ENCODE measurements around the gene CCR5AS.
A peak's percentile ranks its signal among the peaks of the same experiment; 100 is the strongest.

Gene CCR5AS

DNA sequence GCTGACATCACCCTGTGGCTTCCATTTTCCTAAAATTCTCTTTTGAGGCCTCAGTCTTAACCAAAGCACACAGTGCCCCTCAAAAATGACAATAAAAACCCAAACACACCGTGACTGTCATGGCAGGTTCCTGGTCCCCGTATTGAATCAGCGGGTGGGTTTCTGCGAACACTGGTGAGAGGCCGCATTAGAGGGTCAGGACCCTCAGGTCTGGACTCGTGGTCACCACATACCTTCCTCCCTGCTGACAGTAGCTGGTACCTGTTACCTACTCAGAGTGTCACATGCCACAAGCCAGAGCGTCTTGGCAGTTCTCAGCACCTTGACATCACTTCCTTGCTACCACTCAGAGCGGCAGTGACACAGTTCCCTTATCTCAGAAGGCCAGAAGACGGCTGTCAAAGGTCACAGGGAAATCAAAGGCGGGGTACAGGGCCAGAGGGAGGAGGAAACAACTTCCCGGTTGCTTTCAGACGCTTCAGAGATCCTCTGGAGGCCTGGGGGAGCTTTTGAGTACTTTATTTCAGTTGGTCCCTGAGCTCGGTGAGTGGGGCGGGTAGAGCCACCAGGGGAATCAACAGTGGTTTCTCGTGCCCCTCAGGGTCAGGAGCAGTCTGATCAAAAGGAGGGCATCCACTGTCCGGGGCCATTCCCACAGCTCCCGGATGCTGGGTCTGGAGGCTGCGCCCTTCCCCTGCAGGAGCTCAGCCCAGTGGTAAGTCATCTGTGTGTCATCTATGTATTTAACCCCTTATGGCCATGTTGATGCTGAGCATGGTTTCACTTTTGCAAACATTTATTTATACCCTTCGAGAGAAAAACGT lies at the start of gene CCR5AS, which contains the start of gene CCRL2:
Gene CCR5AS, minus strand, starts transcription at position 279 of the 824 bp plus-strand sequence.
Gene CCRL2, plus strand, starts transcription at position 472 of the 824 bp plus-strand sequence. CDS start 821 bp downstream, outside the sequence.
- Histone ChIP-seq H3K27me3 (ENCODE audit: control insufficient read depth in 1 of 2, insufficient read depth in 2 of 2, low read length in 2 of 2) (no peaks in the 10 kb centered on the region), H3K9me3 (ENCODE audit: low read length) (no peaks in the 10 kb centered on the region), H3K36me3 (ENCODE audit: insufficient read depth, low read length) (no peaks in the 10 kb centered on the region), H3K4me1 (ENCODE audit: insufficient read depth, low read length) (no peaks in the 10 kb centered on the region), H3K4me3 (ENCODE audit: low read depth in 1 of 2, low read length in 2 of 2) (peak within 1 kb of the TSS in 1 of 2 donors; percentile 27), H3K27ac (ENCODE audit: low read depth, low read length) (peak within 1 kb of the TSS; percentile 52), H3K9ac (ENCODE audit: low read length) (no peak within 1 kb of the TSS)

DNA sequence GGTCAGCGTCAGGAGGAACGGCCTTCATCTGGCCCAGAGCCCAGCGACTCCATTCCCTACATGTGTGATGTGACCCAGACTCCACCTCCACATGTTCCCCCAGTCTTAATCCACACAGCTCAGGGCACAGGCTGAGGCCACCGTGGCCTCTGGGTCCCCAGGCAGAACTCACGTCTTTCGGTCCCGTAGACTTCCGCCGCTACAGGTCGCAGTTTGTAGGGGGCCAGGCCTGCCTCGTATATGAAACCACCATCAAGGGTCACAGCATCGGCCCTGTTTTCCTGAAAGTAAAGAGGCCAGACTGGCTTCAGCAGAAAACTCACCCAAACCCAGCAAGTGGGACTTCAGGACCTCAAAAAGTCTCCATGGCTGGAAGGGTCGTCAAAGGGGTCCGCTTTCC lies 49.3 kb upstream of the CCR5AS start:
- Histone ChIP-seq H3K27me3 (ENCODE audit: control insufficient read depth in 1 of 2, insufficient read depth in 2 of 2, low read length in 2 of 2) (no peaks in the 10 kb centered on the region), H3K9me3 (ENCODE audit: low read length) (no peaks in the 10 kb centered on the region), H3K9ac (ENCODE audit: low read length) (no peak overlapping the region), H3K4me1 (ENCODE audit: insufficient read depth, low read length) (no peaks in the 10 kb centered on the region), H3K4me3 (ENCODE audit: low read depth in 1 of 2, low read length in 2 of 2) (no peak overlapping the region), H3K36me3 (ENCODE audit: insufficient read depth, low read length) (no peaks in the 10 kb centered on the region), H3K27ac (ENCODE audit: low read depth, low read length) (no peak overlapping the region)

DNA sequence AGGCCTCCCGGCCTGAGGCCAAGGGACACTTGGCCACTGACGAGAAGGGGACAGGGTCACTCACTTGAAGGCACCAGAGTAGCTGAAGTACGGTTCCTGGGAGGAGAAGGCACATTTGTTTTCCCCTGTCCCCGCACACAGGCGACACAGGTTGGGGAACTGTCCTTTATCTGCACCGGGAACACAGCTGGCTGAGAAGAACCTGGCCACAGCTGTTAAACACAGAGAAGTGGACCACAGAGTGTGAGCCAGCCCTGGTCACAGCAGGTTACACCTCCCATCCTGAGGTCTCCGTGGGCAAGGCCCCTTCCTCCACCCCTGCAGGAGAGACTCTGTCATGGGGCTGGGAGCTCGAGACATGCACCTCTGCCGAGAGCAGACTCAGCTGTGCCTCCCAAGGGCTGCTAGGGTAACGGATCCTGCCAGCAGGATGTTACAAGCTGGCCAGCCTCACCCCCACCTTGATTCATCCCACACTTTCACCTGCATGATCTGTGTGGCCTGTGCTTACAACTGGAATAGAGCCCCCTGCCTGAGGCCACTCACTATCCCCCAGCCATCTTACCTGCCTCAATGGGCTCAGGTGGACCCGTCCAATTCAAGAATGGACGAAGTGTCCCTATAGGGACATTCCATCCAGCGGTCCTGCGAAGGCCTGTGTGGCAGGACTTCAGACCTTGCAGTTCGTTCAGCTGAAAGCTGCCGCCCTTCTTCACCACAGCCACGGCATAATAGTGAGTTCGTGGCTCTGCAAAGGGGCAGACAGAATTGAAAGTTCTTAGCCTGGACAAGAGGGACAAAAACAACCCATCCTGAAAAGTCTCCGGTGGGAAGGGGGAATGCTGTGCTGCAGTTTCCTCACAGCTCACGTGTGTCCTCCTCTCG lies 48.6 kb upstream of the CCR5AS start:
- Histone ChIP-seq H3K9me3 (ENCODE audit: low read length) (no peaks in the 10 kb centered on the region), H3K36me3 (ENCODE audit: insufficient read depth, low read length) (no peaks in the 10 kb centered on the region), H3K9ac (ENCODE audit: low read length) (no peak overlapping the region), H3K27me3 (ENCODE audit: control insufficient read depth in 1 of 2, insufficient read depth in 2 of 2, low read length in 2 of 2) (no peaks in the 10 kb centered on the region), H3K4me3 (ENCODE audit: low read depth in 1 of 2, low read length in 2 of 2) (no peak overlapping the region), H3K27ac (ENCODE audit: low read depth, low read length) (no peak overlapping the region), H3K4me1 (ENCODE audit: insufficient read depth, low read length) (no peaks in the 10 kb centered on the region)

GRCh38 chr3:46454606-46455005 lies 47.7 kb upstream of the CCR5AS start:
- Histone ChIP-seq H3K4me3 (ENCODE audit: low read depth in 1 of 2, low read length in 2 of 2) (no peak overlapping the region), H3K9ac (ENCODE audit: low read length) (no peak overlapping the region), H3K27me3 (ENCODE audit: control insufficient read depth in 1 of 2, insufficient read depth in 2 of 2, low read length in 2 of 2) (no peaks in the 10 kb centered on the region), H3K27ac (ENCODE audit: low read depth, low read length) (no peak overlapping the region), H3K4me1 (ENCODE audit: insufficient read depth, low read length) (no peaks in the 10 kb centered on the region), H3K36me3 (ENCODE audit: insufficient read depth, low read length) (no peaks in the 10 kb centered on the region), H3K9me3 (ENCODE audit: low read length) (no peaks in the 10 kb centered on the region)

GRCh38 chr3:46454209-46454595 lies 47.3 kb upstream of the CCR5AS start:
- no peaks in the 10 kb centered on the region for H3K4me1 ChIP-seq (ENCODE audit: insufficient read depth, low read length)
- H3K36me3 ChIP-seq (ENCODE audit: insufficient read depth, low read length): no peaks in the 10 kb centered on the region
- H3K9me3 ChIP-seq (ENCODE audit: low read length): no peaks in the 10 kb centered on the region
- H3K4me3 ChIP-seq (ENCODE audit: low read depth in 1 of 2, low read length in 2 of 2): no peak overlapping the region
- no peaks in the 10 kb centered on the region for H3K27me3 ChIP-seq (ENCODE audit: control insufficient read depth in 1 of 2, insufficient read depth in 2 of 2, low read length in 2 of 2)
- H3K9ac ChIP-seq (ENCODE audit: low read length): no peak overlapping the region
- H3K27ac ChIP-seq (ENCODE audit: low read depth, low read length): no peak overlapping the region

GRCh38 chr3:46453526-46454208 lies 46.8 kb upstream of the CCR5AS start:
- H3K27ac ChIP-seq (ENCODE audit: low read depth, low read length): no peak overlapping the region

DNA sequence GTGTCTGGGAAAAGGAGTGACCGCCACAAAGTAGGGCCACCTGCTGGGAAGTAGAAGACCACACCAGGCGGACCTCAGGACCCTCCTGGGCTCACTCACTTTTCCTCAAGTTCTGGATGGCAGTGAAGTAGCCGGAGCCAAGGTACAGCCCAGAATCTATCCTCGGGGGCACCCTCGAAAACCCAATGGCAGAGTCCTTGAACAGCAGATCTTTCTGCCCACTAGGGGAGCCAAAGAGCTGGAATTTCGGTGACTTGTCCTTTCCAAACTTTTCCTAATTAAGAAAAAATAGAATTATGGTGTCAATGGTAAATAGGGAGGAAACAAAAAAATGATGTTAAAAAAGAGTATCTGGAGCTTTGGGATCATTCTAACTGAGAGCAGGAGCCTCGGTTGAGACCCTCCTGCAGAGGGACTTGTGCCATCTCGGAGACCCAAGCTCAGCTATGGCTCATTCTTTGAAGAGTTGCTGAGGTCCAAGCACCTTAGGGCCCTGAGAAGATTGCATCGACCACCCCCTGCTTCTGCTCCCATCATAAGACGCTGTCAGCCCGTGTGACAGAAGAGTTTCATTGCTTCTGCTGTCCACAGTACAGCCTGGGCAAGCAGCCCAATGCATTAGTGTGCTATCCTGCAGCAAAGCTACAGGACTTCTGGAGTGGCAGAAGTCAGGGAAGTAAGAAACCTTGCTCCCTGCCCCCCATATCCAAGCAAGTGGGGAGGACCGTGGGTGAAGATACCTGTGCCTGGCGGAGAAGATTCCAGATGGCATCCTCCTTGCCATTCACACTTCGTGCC lies 43.1 kb upstream of the CCR5AS start:
- Histone ChIP-seq H3K9me3 (ENCODE audit: low read length) (no peaks in the 10 kb centered on the region), H3K4me1 (ENCODE audit: insufficient read depth, low read length) (no peaks in the 10 kb centered on the region), H3K9ac (ENCODE audit: low read length) (no peak overlapping the region), H3K4me3 (ENCODE audit: low read depth in 1 of 2, low read length in 2 of 2) (no peak overlapping the region), H3K36me3 (ENCODE audit: insufficient read depth, low read length) (no peaks in the 10 kb centered on the region), H3K27me3 (ENCODE audit: control insufficient read depth in 1 of 2, insufficient read depth in 2 of 2, low read length in 2 of 2) (no peaks in the 10 kb centered on the region), H3K27ac (ENCODE audit: low read depth, low read length) (no peak overlapping the region)

More at GRCh38 chr3:46453526-46454208, 46.8 kb upstream of the CCR5AS start:
- Histone ChIP-seq H3K4me3 (ENCODE audit: low read depth in 1 of 2, low read length in 2 of 2) (no peak overlapping the region), H3K9me3 (ENCODE audit: low read length) (no peaks in the 10 kb centered on the region), H3K27me3 (ENCODE audit: control insufficient read depth in 1 of 2, insufficient read depth in 2 of 2, low read length in 2 of 2) (no peaks in the 10 kb centered on the region), H3K36me3 (ENCODE audit: insufficient read depth, low read length) (no peaks in the 10 kb centered on the region), H3K4me1 (ENCODE audit: insufficient read depth, low read length) (no peaks in the 10 kb centered on the region), H3K9ac (ENCODE audit: low read length) (no peak overlapping the region)

GRCh38 chr3:46448721-46449120 lies 41.9 kb upstream of the CCR5AS start:
- no peak overlapping the region for H3K9ac ChIP-seq (ENCODE audit: low read length)
- H3K27me3 ChIP-seq (ENCODE audit: control insufficient read depth in 1 of 2, insufficient read depth in 2 of 2, low read length in 2 of 2): no peaks in the 10 kb centered on the region
- no peak overlapping the region for H3K4me3 ChIP-seq (ENCODE audit: low read depth in 1 of 2, low read length in 2 of 2)
- H3K36me3 ChIP-seq (ENCODE audit: insufficient read depth, low read length): no peaks in the 10 kb centered on the region
- H3K27ac ChIP-seq (ENCODE audit: low read depth, low read length): no peak overlapping the region
- H3K4me1 ChIP-seq (ENCODE audit: insufficient read depth, low read length): no peaks in the 10 kb centered on the region
- no peaks in the 10 kb centered on the region for H3K9me3 ChIP-seq (ENCODE audit: low read length)

GRCh38 chr3:46447228-46447985 lies 40.5 kb upstream of the CCR5AS start:
- H3K4me1 ChIP-seq (ENCODE audit: insufficient read depth, low read length): no peaks in the 10 kb centered on the region
- H3K9ac ChIP-seq (ENCODE audit: low read length): no peak overlapping the region
- no peaks in the 10 kb centered on the region for H3K36me3 ChIP-seq (ENCODE audit: insufficient read depth, low read length)
- no peaks in the 10 kb centered on the region for H3K9me3 ChIP-seq (ENCODE audit: low read length)
- H3K27ac ChIP-seq (ENCODE audit: low read depth, low read length): no peak overlapping the region
- H3K4me3 ChIP-seq (ENCODE audit: low read depth in 1 of 2, low read length in 2 of 2): no peak overlapping the region
- no peaks in the 10 kb centered on the region for H3K27me3 ChIP-seq (ENCODE audit: control insufficient read depth in 1 of 2, insufficient read depth in 2 of 2, low read length in 2 of 2)

Data from muscle layer of colon (tissue), 2 donors.